AG08396 (cell line): ENCODE measurements around the gene RNU6-7.

Experiments
- DNase-seq: peaks from one replicate; pipeline ENCODE4 v3.0.0; 2012; ENCODE audit warnings: low spot score, mixed read lengths

The RNU6-7 gene

GRCh38 chr14:32201816-32202490, at the start of gene RNU6-7:
TSS of gene RNU6-7 (plus strand) at chr14:32202045.
- DNase-seq, result no peak

- no peak for DNase-seq
Observed at GRCh38 chr14:32166029-32166428, 35.8 kb upstream of the RNU6-7 start.

GRCh38 chr14:32166924-32167323, 34.9 kb upstream of the RNU6-7 start:
- no peak for DNase-seq

GRCh38 chr14:32167907-32168306, 33.9 kb upstream of the RNU6-7 start:
- DNase-seq, result no peak

- DNase-seq, result no peak
Observed at GRCh38 chr14:32169191-32169590, 32.7 kb upstream of the RNU6-7 start.

GRCh38 chr14:32171469-32171868, 30.4 kb upstream of the RNU6-7 start:
- no peak for DNase-seq

- DNase-seq, result no peak
Observed at GRCh38 chr14:32183151-32184058, 18.4 kb upstream of the RNU6-7 start.

GRCh38 chr14:32185097-32185496, 16.7 kb upstream of the RNU6-7 start:
- DNase-seq, result no peak

- DNase-seq, result no peak
Observed at GRCh38 chr14:32186248-32186647, 15.6 kb upstream of the RNU6-7 start.

GRCh38 chr14:32189811-32190210, 12.0 kb upstream of the RNU6-7 start:
- DNase-seq, result no peak

- no peak for DNase-seq
Observed at GRCh38 chr14:32190673-32191072, 11.2 kb upstream of the RNU6-7 start.

GRCh38 chr14:32192712-32193373, 9.0 kb upstream of the RNU6-7 start:
- no peak for DNase-seq

- no peak for DNase-seq
Observed at GRCh38 chr14:32193532-32193931, 8.3 kb upstream of the RNU6-7 start.

- DNase-seq, result no peak
Observed at GRCh38 chr14:32195636-32196035, 6.2 kb upstream of the RNU6-7 start.

- DNase-seq, result no peak
Observed at GRCh38 chr14:32197919-32198318, 3.9 kb upstream of the RNU6-7 start.

GRCh38 chr14:32200368-32201192, 1.3 kb upstream of the RNU6-7 start:
- DNase-seq, result no peak

- peak; percentile 54 for DNase-seq
Observed at GRCh38 chr14:32201193-32201815, 541 bp upstream of the RNU6-7 start.

GRCh38 chr14:32202491-32202997, 699 bp downstream of the RNU6-7 start:
- no peak for DNase-seq

- peak; percentile 82 for DNase-seq
Observed at GRCh38 chr14:32202998-32203882, 1.4 kb downstream of the RNU6-7 start, which contains the start of gene RNU6-8. TSS of gene RNU6-8 (minus strand) at chr14:32203269.

- no peak for DNase-seq
Observed at GRCh38 chr14:32203928-32204357, 2.1 kb downstream of the RNU6-7 start.
